Stimulated activated CD8-positive, alpha-beta memory T cell treated with anti-CD3 and anti-CD28 coated beads, Interleukin-12 subunit alpha, Interleukin-12 subunit beta, amount 100 ng/mL, for 24 hours (primary cell): ENCODE results near the gene DMAP1.
A peak's percentile ranks its signal among the peaks of the same experiment; 100 is the strongest.
"Not testable (repeated sequence)": the region's sequence is repeated elsewhere in the genome, so short reads cannot be mapped to it uniquely, and the experiment has no call there.

Experiments
- DNase-seq: peaks from one replicate; pipeline ENCODE4 v3.0.0-alpha.2; 2020; ENCODE audit errors: extremely low read depth

The DMAP1 gene

GRCh38 chr1:44213222-44214112, at the start of gene DMAP1:
Gene DMAP1, plus strand, starts transcription at chr1:44213471. Its CDS starts 283 bp downstream, at chr1:44213754.
- peak; percentile 58 for DNase-seq

DNA sequence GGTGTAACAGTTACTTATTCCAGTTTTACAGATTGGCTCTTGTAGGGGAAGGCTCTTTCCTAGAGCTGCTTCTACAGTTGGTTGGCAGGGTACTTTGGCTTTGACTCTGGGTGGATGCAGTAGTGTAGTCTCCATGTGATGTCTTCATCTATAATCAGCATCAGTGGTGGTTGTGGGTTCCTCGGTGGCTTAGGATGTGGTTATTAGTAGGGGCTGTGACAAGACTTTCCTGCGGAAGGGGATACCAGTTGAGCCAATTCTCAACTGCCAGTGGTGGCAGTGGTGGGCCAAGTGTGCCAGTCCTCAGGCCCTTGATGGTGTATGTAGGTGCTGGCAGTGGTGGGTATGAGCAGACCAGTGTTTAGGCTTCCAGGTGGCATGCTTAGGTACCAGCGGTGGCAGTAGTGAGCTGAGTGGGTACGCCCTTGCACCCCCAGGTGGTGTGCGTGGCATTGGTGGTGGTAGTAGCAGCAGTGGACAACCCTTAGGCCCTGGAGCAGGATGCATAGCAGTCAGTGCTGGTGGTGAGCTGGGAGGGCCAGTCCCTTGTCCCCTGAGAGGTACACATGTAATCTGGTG, 44.7 kb upstream of the DMAP1 start:
- DNase-seq: no peak

- DNase-seq: no peak
These were observed 42.9 kb upstream of the DMAP1 start for GRCh38 chr1:44170281-44170823.

DNA sequence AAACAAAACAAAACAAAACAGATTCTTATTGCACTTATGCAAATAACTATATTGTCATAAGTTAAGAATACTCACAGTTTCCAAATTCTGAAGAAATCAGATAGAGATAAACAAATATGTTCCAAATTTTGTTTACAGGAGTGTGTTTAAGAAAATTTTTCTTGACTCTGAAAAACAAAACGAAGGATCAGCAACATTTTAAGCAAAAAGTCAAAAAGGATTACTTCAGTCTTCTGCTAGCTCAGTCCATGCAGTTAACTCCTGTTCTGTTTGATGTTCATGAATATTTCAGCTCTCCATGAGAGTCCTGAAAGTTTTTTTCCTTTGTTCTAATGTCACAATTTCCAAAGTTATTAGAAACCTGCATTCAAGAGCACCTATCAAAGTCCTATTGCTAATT, 38.6 kb upstream of the DMAP1 start:
- no peak for DNase-seq

GRCh38 chr1:44200336-44200735, 12.9 kb upstream of the DMAP1 start:
- DNase-seq: no peak

DNA sequence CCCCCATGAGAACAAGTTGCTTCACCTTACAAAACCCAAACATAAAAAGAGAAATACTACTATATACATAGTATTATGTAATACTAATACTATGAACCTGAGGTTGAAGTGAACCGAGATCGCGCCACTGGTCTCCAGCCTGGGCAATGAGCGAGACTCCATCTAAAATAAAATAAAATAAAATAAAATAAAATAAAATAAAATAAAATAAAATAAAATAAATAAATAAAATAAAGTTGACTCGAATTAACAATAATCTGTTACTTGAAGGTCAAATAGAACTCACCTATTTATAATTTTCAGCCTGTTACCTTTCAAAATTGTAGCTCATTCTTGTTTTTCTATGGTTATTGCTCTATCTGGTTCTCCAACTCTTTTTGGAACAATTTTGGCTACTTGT, 6.7 kb upstream of the DMAP1 start:
- DNase-seq: not testable (repeated sequence)

- no peak for DNase-seq
These were observed 5.0 kb upstream of the DMAP1 start for GRCh38 chr1:44208226-44208625.

- no peak for DNase-seq
These were observed 2.7 kb upstream of the DMAP1 start for GRCh38 chr1:44210595-44210994.

GRCh38 chr1:44212355-44213221, 683 bp upstream of the DMAP1 start:
- DNase-seq: no peak

DNA sequence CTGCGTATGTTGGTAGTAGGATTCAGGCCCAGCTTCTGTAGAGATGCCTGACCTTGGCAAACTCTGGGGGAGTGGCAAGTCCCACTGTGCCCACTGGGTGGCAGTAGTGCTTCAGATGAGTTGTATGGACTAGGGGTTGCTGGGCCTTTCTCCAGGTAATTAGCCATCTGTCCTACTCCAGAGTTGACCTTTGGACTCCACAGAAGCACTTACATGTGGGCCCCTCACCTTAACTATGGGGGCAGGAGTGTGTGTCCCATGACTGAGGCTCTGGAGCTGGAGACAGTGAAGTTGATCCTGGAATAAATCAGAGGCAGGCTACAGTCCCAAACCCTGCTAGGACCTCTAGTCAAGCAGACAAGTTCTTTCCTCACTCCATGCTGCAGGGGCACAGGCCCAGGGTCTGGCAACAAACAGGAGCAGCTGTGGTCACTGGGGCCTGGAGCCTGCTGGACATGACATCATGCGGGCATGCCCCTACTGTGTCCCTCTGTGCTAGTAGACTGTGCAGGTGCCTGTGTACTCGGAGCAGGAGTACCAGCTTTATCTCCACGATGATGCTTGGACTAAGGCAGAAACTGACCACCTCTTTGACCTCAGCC, 4.6 kb downstream of the DMAP1 start:
- DNase-seq: peak; percentile 28

DNA sequence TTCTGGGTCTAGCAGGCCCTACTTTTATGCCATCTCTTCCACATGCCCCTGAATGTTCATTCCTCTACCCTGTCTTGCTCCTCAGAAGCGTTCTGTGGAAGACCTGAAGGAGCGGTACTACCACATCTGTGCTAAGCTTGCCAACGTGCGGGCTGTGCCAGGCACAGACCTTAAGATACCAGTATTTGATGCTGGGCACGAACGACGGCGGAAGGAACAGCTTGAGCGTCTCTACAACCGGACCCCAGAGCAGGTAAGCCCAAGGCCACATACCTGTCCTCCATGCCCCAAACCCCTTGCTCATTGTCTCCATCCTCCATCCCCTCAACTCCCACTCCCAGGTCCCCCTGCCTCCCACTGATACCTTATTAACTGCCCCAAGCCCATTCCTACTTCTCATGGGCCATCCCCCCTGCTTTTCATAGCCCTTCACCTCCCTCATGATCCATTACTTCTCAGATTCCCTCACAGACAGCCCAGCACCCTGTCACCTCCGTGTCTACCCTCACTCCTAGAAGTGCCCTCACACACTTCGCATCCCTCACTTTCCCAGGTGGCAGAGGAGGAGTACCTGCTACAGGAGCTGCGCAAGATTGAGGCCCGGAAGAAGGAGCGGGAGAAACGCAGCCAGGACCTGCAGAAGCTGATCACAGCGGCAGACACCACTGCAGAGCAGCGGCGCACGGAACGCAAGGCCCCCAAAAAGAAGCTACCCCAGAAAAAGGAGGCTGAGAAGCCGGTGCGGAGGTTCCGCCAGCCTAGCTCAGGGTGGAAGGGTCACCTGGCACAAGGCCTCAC, 5.4 kb downstream of the DMAP1 start:
- no peak for DNase-seq

GRCh38 chr1:44219301-44219626, 6.0 kb downstream of the DMAP1 start:
- DNase-seq: no peak

DNA sequence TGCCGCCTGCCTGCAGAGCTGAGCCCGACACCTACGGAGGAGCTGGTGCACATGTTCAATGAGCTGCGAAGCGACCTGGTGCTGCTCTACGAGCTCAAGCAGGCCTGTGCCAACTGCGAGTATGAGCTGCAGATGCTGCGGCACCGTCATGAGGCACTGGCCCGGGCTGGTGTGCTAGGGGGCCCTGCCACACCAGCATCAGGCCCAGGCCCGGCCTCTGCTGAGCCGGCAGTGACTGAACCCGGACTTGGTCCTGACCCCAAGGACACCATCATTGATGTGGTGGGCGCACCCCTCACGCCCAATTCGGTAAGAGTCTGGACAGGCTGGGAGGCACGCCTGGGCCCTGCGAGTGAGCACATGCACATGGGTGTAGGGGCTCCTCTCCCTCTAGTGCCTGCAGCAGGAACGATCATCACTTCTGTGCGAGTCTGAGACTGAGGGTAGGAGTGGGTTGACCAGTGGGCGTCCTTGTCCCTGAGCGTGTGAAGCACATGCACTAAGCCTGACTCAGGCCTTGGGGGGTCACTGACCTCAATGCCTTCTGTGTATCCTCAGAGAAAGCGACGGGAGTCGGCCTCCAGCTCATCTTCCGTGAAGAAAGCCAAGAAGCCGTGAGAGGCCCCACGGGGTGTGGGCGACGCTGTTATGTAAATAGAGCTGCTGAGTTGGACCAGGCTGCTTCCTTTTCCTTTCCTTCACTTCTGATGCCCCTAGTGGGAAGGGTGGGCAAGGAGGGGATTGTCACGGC, 6.9 kb downstream of the DMAP1 start:
- no peak for DNase-seq

GRCh38 chr1:44220755-44221154, 7.5 kb downstream of the DMAP1 start:
- no peak for DNase-seq

GRCh38 chr1:44221769-44222168, 8.5 kb downstream of the DMAP1 start:
- no peak for DNase-seq

DNA sequence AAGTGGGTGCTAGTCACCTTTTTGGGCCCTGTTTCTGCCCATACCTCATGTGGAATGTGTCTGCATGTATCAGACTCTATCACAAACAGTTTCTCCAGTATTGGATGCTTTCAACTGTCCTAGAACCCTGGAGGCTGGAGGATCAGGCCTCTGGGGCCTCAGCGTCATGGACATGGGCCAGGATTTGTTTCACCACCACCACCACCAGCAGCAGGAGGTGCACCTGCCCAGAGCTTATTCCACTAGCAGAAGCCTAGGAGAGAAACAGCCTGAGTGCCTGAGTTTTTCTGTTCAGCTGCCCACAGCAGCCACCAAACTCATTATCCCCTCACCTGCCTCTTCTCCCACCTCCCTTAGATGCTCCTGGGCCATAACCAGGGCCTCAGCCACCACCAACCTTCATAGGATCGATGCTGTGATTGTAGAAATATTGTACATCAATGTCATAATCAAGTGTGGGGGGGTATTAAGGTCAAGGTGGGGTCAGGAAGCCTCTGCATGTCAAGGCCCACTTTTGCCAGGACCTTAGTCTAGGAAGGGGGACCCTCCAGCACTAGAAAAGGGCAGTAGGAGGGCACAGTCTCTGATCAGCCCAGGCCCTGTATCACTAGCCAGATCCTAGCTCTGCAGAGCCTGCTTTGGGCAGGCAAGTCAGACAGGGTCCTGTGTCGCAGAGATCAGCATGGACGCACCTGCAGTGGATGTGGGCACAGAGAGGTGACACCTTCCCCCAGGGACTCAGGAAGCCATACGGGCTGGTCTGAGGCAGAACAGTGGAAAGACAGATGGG, 9.3 kb downstream of the DMAP1 start:
- DNase-seq: no peak

GRCh38 chr1:44223187-44223610, 9.9 kb downstream of the DMAP1 start:
- no peak for DNase-seq

- no peak for DNase-seq
These were observed 12.5 kb downstream of the DMAP1 start for GRCh38 chr1:44225761-44226160.

GRCh38 chr1:44227211-44227610, 13.9 kb downstream of the DMAP1 start:
- DNase-seq: no peak
